Subcutaneous preadipocyte (primary cell): Measurements from ENCODE around the gene FGD2. TPM values are rescaled to one million over a fixed set of nuclear protein-coding genes. Genes with fewer than 3 reads are reported as not detected.

Experiments used
- total RNA-seq: library from RNA; depleted of rRNA; stranded (reverse); fragments of >200 nt; gene quantifications from 2 replicates; pipeline ENCODE4 v1.2.3, GENCODE V29; 2012

FGD2 gene, protein sequence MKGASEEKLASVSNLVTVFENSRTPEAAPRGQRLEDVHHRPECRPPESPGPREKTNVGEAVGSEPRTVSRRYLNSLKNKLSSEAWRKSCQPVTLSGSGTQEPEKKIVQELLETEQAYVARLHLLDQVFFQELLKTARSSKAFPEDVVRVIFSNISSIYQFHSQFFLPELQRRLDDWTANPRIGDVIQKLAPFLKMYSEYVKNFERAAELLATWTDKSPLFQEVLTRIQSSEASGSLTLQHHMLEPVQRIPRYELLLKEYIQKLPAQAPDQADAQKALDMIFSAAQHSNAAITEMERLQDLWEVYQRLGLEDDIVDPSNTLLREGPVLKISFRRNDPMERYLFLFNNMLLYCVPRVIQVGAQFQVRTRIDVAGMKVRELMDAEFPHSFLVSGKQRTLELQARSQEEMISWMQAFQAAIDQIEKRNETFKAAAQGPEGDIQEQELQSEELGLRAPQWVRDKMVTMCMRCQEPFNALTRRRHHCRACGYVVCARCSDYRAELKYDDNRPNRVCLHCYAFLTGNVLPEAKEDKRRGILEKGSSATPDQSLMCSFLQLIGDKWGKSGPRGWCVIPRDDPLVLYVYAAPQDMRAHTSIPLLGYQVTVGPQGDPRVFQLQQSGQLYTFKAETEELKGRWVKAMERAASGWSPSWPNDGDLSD
- total RNA-seq: not detected in 2 replicates

GRCh38 chr6:37005061-37005810 is at the start of gene FGD2:
FGD2 (plus strand) TSS chr6:37005655; CDS start chr6:37005818, 163 bp downstream.

DNA sequence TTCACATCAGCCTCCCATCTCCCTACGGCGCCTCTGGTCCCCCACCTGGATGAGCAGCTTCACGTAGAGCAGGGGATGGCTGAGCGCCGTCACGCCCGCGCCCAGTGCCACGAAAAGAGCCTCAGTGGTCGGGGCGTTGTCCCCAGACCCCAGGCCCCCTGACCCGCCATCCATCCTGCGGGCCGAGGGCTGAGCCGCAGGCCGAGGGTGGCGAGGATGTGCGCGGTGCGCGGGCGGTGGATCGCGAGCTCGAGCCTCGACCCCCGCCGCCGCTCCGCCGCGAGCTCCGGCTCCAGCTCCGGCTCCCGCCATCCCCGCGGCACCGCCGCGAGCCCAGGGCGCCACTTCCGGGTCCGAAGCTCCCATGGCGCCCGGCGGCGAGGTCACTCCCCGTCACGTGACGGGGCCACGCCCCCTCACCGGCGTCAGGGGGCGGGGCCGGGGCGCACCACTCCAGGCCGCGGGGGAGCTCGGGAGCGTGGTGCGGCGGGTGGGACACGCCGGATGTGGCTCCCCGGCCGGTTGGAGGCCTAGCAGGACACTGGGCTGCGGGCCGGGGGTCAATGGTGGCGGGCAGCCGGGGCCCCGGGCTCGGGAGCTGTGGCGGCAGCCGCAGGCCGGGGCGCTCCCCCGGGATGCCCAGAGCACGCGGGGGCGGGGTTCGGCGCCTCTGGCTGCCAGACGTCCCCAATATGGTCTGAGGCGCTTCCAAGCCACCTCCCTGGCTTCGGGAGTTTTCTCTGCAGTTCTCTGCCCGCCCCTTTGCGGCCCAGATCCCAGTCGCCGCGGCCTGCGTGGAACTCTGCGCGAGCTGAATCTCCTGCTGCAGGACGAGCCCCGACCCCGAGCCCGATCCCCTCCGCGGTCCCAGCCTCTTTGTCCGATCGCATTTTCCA is 19.4 kb upstream of the FGD2 start, which contains the start of gene MTCH1:
TSS of gene MTCH1 (minus strand) at position 389 of the 896 bp plus-strand sequence. CDS start at position 366, 23 bp downstream.

Other genes with a start within 250 kb of the FGD2 start
- not detected in 2 replicates for gene CPNE5, start 166.2 kb upstream of the FGD2 start, total RNA-seq
- gene PPIL1, start 130.9 kb upstream of the FGD2 start, total RNA-seq: 15.1 and 26.2 TPM in 2 replicates
- 33.4 and 37.1 TPM in 2 replicates for gene C6orf89, start 119.7 kb upstream of the FGD2 start, total RNA-seq
- not detected in 2 replicates for gene PI16, start 50.9 kb upstream of the FGD2 start, total RNA-seq
- gene MTCH1, start 19.5 kb upstream of the FGD2 start, total RNA-seq: 125 and 170 TPM in 2 replicates
- 6.5 and 9.2 TPM in 2 replicates for gene PIM1, start 164.5 kb downstream of the FGD2 start, total RNA-seq